Neural progenitor cell (in vitro differentiated cells): ENCODE data around the gene TRPV2.

Source experiments
- EZH2phosphoT487 ChIP-seq: fragments of 200-600 bp; sonication (generic); IDR thresholded peaks from 2 replicates; pipeline ENCODE4 v1.6.1; 2017; ENCODE audit warnings: antibody characterized with exemption
- TF ChIP-seq, protein P1 (sequence below): fragments of 200-600 bp; sonication (generic); IDR thresholded peaks from 2 replicates; pipeline ENCODE4 v1.5.1; 2017; ENCODE audit warnings: antibody characterized with exemption, mild to moderate bottlenecking

- TF ChIP-seq, protein P1, sequence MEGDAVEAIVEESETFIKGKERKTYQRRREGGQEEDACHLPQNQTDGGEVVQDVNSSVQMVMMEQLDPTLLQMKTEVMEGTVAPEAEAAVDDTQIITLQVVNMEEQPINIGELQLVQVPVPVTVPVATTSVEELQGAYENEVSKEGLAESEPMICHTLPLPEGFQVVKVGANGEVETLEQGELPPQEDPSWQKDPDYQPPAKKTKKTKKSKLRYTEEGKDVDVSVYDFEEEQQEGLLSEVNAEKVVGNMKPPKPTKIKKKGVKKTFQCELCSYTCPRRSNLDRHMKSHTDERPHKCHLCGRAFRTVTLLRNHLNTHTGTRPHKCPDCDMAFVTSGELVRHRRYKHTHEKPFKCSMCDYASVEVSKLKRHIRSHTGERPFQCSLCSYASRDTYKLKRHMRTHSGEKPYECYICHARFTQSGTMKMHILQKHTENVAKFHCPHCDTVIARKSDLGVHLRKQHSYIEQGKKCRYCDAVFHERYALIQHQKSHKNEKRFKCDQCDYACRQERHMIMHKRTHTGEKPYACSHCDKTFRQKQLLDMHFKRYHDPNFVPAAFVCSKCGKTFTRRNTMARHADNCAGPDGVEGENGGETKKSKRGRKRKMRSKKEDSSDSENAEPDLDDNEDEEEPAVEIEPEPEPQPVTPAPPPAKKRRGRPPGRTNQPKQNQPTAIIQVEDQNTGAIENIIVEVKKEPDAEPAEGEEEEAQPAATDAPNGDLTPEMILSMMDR, result no peak
- no peak for TF ChIP-seq EZH2phosphoT487
Observed at GRCh38 chr17:16407911-16408588, 7.3 kb upstream of the TRPV2 start.
